ENCODE data around the gene FADD.

DNA sequence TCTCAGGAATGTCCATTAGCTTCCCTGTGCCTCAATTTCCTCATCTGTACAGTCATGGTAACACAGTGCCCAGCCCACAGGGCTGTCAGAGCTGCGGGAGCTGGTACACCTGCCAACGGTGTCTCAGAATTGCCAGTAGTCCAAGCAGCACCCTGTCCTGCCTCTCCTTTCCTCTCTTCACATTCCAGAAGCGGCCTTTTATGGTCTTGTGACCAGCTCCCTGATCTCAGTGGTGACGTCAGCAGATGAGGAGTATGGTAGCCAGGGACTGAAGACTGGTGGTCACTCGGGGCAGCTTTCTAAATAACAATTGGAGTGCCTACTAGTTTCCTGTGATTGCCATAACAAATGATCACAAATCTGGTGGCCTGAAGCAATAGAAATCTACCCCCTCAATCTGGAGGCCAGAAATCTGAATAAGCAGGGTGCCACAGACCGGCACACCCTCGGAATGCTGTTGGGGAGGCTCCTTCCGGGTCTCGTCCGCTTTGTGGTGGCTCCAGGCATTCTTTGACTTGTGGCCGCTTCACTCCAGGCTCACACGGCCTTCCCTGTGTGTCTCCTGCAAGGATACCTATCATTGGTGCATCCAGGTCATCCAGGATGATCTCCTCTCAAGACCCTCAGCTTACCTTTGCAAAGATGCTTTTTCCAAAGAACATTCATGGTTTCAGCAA lies 2.1 kb downstream of the FADD start:
- TF ChIP-seq POLR2A (IDR thresholded peaks at IDR 0.05) = no peak
- TF ChIP-seq, protein P1, sequence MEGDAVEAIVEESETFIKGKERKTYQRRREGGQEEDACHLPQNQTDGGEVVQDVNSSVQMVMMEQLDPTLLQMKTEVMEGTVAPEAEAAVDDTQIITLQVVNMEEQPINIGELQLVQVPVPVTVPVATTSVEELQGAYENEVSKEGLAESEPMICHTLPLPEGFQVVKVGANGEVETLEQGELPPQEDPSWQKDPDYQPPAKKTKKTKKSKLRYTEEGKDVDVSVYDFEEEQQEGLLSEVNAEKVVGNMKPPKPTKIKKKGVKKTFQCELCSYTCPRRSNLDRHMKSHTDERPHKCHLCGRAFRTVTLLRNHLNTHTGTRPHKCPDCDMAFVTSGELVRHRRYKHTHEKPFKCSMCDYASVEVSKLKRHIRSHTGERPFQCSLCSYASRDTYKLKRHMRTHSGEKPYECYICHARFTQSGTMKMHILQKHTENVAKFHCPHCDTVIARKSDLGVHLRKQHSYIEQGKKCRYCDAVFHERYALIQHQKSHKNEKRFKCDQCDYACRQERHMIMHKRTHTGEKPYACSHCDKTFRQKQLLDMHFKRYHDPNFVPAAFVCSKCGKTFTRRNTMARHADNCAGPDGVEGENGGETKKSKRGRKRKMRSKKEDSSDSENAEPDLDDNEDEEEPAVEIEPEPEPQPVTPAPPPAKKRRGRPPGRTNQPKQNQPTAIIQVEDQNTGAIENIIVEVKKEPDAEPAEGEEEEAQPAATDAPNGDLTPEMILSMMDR (IDR thresholded peaks at IDR 0.05) = no peak
